H1 (cell line): ENCODE measurements around the gene CLASP2. TPM values are rescaled to one million over a fixed set of nuclear protein-coding genes. Genes with fewer than 3 reads are reported as not detected.

Experiments
- CTCF ChIA-PET: fragments of 300-600 bp; sonication (Branson Sonifier 250); formaldehyde crosslinking; loops from one replicate; lab custom pipeline; 2021; ENCODE audit not compliant: partially characterized antibody; lab: Charles Lee
- POLR2A ChIA-PET: fragments of 300-600 bp; sonication (Branson Sonifier 250); formaldehyde crosslinking; loops from one replicate; lab custom pipeline; 2021; ENCODE audit warnings: inconsistent platforms; ENCODE audit not compliant: partially characterized antibody; lab: Charles Lee
- DNase-seq, 2 experiments: peaks; one replicate each; pipeline versions ENCODE4 v3.0.0 to v3.0.0-alpha.2; 2010 to 2022; ENCODE audit warnings: low spot score in 2 of 2, low read depth in 1 of 2, mixed read lengths in 1 of 2
- FAIRE-seq: peaks from 2 replicates; lab custom pipeline; 2011; peaks lifted over from hg19 to GRCh38; lab: Jason Lieb, UNC
- H2AFZ ChIP-seq: 2 replicates; pipeline ENCODE4 v1.8.1; 2012; ENCODE audit warnings: low read length, inconsistent platforms
- H2AK5ac ChIP-seq: 2 replicates; pipeline ENCODE4 v1.6.1; 2013; ENCODE audit warnings: low read depth, low read length
- H2BK120ac ChIP-seq: replicated peaks from 2 replicates; pipeline ENCODE3; 2013; ENCODE audit warnings: low read depth, low read length, inconsistent platforms
- H2BK12ac ChIP-seq: 2 replicates; pipeline ENCODE4 v1.6.1; 2013; ENCODE audit warnings: low read depth, low read length
- H2BK15ac ChIP-seq: 2 replicates; pipeline ENCODE4 v1.6.1; 2013; ENCODE audit warnings: low read length
- H2BK20ac ChIP-seq: 2 replicates; pipeline ENCODE4 v1.6.1; 2013; ENCODE audit warnings: low read length
- H2BK5ac ChIP-seq: 2 replicates; pipeline ENCODE4 v1.6.1; 2013; ENCODE audit warnings: low read depth, low read length
- H3K14ac ChIP-seq: 2 replicates; pipeline ENCODE4 v1.6.1; 2013; ENCODE audit warnings: inconsistent platforms; ENCODE audit not compliant: insufficient read length
- H3K18ac ChIP-seq: 2 replicates; pipeline ENCODE4 v1.6.1; 2013; ENCODE audit warnings: low read length; ENCODE audit errors: extremely low read depth
- H3K23ac ChIP-seq: 2 replicates; pipeline ENCODE4 v1.6.1; 2013; ENCODE audit warnings: inconsistent platforms; ENCODE audit not compliant: insufficient read length
- H3K23me2 ChIP-seq: 2 replicates; pipeline ENCODE4 v1.6.1; 2013; ENCODE audit warnings: low read depth, low read length
- H3K27ac ChIP-seq: 2 replicates; pipeline ENCODE4 v1.6.1; 2011; ENCODE audit warnings: low read depth, low read length, inconsistent platforms
- H3K27me3 ChIP-seq, 4 experiments: replicated peaks in 1 of 4; 1 replicate in 1 of 4; 2 replicates in 3 of 4; pipeline versions ENCODE4 v1.6.1 to v1.8.1; 2011 to 2013; ENCODE audit warnings: low read length in 3 of 4, mild to moderate bottlenecking in 3 of 4, inconsistent platforms in 2 of 4, mixed read lengths in 2 of 4, moderate library complexity in 1 of 4; ENCODE audit not compliant: control insufficient read depth in 3 of 4, insufficient read depth in 3 of 4; ENCODE audit errors: extremely low read depth in 1 of 4
- H3K36me3 ChIP-seq, 4 experiments: 2 replicates each; pipeline versions ENCODE4 v1.6.1 to v1.8.1; 2011 to 2013; ENCODE audit warnings: mild to moderate bottlenecking in 4 of 4, low read length in 3 of 4, moderate library complexity in 2 of 4, control low read depth in 1 of 4, inconsistent platforms in 1 of 4; ENCODE audit not compliant: insufficient read depth in 4 of 4, control insufficient read depth in 2 of 4
- H3K4ac ChIP-seq: replicated peaks from 2 replicates; pipeline ENCODE3; 2013; ENCODE audit warnings: low read length, low read depth, mixed read lengths, inconsistent platforms; ENCODE audit not compliant: insufficient read length
- H3K4me1 ChIP-seq, 4 experiments: replicated peaks in 1 of 4; 1 replicate in 1 of 4; 2 replicates in 3 of 4; pipeline versions ENCODE4 v1.6.1 to v1.8.1; 2011 to 2013; ENCODE audit warnings: low read length in 3 of 4, inconsistent platforms in 2 of 4, mixed read lengths in 1 of 4; ENCODE audit not compliant: insufficient read depth in 4 of 4, control insufficient read depth in 3 of 4
- H3K4me2 ChIP-seq, 2 experiments: 2 replicates each; pipeline versions ENCODE4 v1.6.1 to v1.8.1; 2011 to 2013; ENCODE audit warnings: low read depth in 2 of 2, low read length in 2 of 2, control low read depth in 1 of 2, inconsistent platforms in 1 of 2, mild to moderate bottlenecking in 1 of 2; ENCODE audit not compliant: insufficient read depth in 1 of 2
- H3K4me3 ChIP-seq, 4 experiments: fragments of 200-600, 300-600 bp in 1 of 4; sonication (generic), shearing (Covaris generic), sonication (Bioruptor Twin) in 1 of 4; 2 replicates each; pipeline versions ENCODE4 v1.5.1 to v1.8.1; 2011 to 2016; ENCODE audit warnings: low read length in 4 of 4, low read depth in 3 of 4, control low read depth in 2 of 4, inconsistent platforms in 2 of 4, mild to moderate bottlenecking in 2 of 4, mixed read lengths in 1 of 4, moderate library complexity in 1 of 4; ENCODE audit not compliant: insufficient read depth in 2 of 4; ENCODE audit errors: extremely low read depth in 1 of 4
- H3K56ac ChIP-seq: replicated peaks from 2 replicates; pipeline ENCODE3; 2013; ENCODE audit warnings: low read depth, mild to moderate bottlenecking, mixed read lengths, low read length, inconsistent platforms; ENCODE audit not compliant: insufficient read length
- H3K79me1 ChIP-seq: 2 replicates; pipeline ENCODE4 v1.6.1; 2013; ENCODE audit warnings: low read depth, low read length, control low read depth
- H3K79me2 ChIP-seq, 2 experiments: 2 replicates each; pipeline versions ENCODE4 v1.6.1 to v1.8.1; 2012 to 2013; ENCODE audit warnings: low read length in 2 of 2, mild to moderate bottlenecking in 2 of 2, inconsistent platforms in 1 of 2; ENCODE audit not compliant: insufficient read depth in 2 of 2, control insufficient read depth in 1 of 2
- H3K9ac ChIP-seq, 4 experiments: replicated peaks in 1 of 4; 1 replicate in 1 of 4; 2 replicates in 3 of 4; pipeline versions ENCODE4 v1.6.1 to v1.8.1; 2011 to 2013; ENCODE audit warnings: low read depth in 3 of 4, low read length in 3 of 4, control low read depth in 2 of 4, mild to moderate bottlenecking in 2 of 4, moderate library complexity in 2 of 4, inconsistent platforms in 1 of 4; ENCODE audit errors: extremely low read depth in 1 of 4
- H3K9me3 ChIP-seq, 2 experiments: 2 replicates each; pipeline versions ENCODE4 v1.6.1 to v1.8.1; 2012 to 2013; ENCODE audit warnings: mild to moderate bottlenecking in 2 of 2, moderate library complexity in 2 of 2, control low read depth in 1 of 2, inconsistent platforms in 1 of 2, low read depth in 1 of 2, low read length in 1 of 2, mixed read lengths in 1 of 2; ENCODE audit not compliant: insufficient read depth in 2 of 2
- H4K20me1 ChIP-seq, 2 experiments: replicated peaks in 1 of 2; 2 replicates each; pipeline versions ENCODE3 to v1.8.1; 2011 to 2013; ENCODE audit warnings: inconsistent platforms in 2 of 2, low read length in 2 of 2, mild to moderate bottlenecking in 1 of 2; ENCODE audit not compliant: insufficient read depth in 2 of 2, control insufficient read depth in 1 of 2
- H4K5ac ChIP-seq: 2 replicates; pipeline ENCODE4 v1.6.1; 2013; ENCODE audit warnings: low read length, low read depth, mixed read lengths, inconsistent platforms; ENCODE audit not compliant: insufficient read length
- H4K8ac ChIP-seq: 2 replicates; pipeline ENCODE4 v1.8.0; 2013; ENCODE audit warnings: mild to moderate bottlenecking, moderate library complexity, low read length, inconsistent platforms; ENCODE audit not compliant: insufficient read depth; ENCODE audit errors: extremely low read depth
- H4K91ac ChIP-seq: replicated peaks from 2 replicates; pipeline ENCODE3; 2013; ENCODE audit warnings: low read length, mixed read lengths, inconsistent platforms; ENCODE audit not compliant: insufficient read length
- CHD2 ChIP-seq: IDR thresholded peaks from 2 replicates; pipeline ENCODE4 v1.6.1; 2012; ENCODE audit warnings: low read length, improper control_type of control experiment
- EGR1 ChIP-seq: IDR thresholded peaks from 2 replicates; pipeline ENCODE4 v1.6.1; 2011; ENCODE audit warnings: low read depth, low read length, borderline replicate concordance
- EP300 ChIP-seq, 2 experiments: IDR thresholded peaks; 1 replicate in 1 of 2; 2 replicates in 1 of 2; pipeline ENCODE4 v1.6.1; 2011 to 2012; ENCODE audit warnings: low read depth in 2 of 2, low read length in 2 of 2, mild to moderate bottlenecking in 2 of 2, borderline replicate concordance in 1 of 2, inconsistent platforms in 1 of 2, moderate library complexity in 1 of 2
- FOSL1 ChIP-seq: IDR thresholded peaks from 2 replicates; pipeline ENCODE4 v1.6.1; 2011; ENCODE audit warnings: mild to moderate bottlenecking, low read depth, low read length, moderate library complexity; ENCODE audit not compliant: insufficient read depth
- JUND ChIP-seq: IDR thresholded peaks from 2 replicates; pipeline ENCODE4 v1.6.1; 2011; ENCODE audit warnings: mild to moderate bottlenecking, improper control_type of control experiment, low read length
- NANOG ChIP-seq: IDR thresholded peaks from 2 replicates; pipeline ENCODE4 v1.6.1; 2011; ENCODE audit warnings: low read length, low read depth, mild to moderate bottlenecking, inconsistent platforms; ENCODE audit not compliant: insufficient read depth, poor library complexity, severe bottlenecking
- NRF1 ChIP-seq: IDR thresholded peaks from 2 replicates; pipeline ENCODE4 v1.6.1; 2011; ENCODE audit warnings: mild to moderate bottlenecking, low read depth, low read length, improper control_type of control experiment
- SIX5 ChIP-seq: IDR thresholded peaks from 2 replicates; pipeline ENCODE4 v1.6.1; 2011; ENCODE audit warnings: mild to moderate bottlenecking, low read depth, low read length
- SP4 ChIP-seq: IDR thresholded peaks from 2 replicates; pipeline ENCODE4 v1.6.1; 2012; ENCODE audit warnings: low read length, inconsistent platforms
- TBP ChIP-seq: IDR thresholded peaks from 2 replicates; pipeline ENCODE4 v1.6.1; 2011; ENCODE audit warnings: low read depth, low read length, improper control_type of control experiment
- WGBS, 2 experiments: shearing (Covaris generic) in 1 of 2; methylation state at CpG; one replicate each; pipeline versions ENCODE4 v1.1.6 to v1.1.7; 2013 to 2015; ENCODE audit warnings: low lambda C conversion rate in 2 of 2, mixed read lengths in 2 of 2, inconsistent platforms in 1 of 2, low coverage in 1 of 2, missing lambda C conversion rate in 1 of 2; ENCODE audit not compliant: insufficient replicate concordance in 2 of 2, insufficient coverage in 1 of 2, insufficient read length in 1 of 2; ENCODE audit errors: extremely low coverage in 1 of 2, missing lambda C conversion rate in 1 of 2; 5-methylcytosine and 5-hydroxymethylcytosine counted together
- polyA plus RNA-seq, 7 experiments: library from polyadenylated mRNA; depleted of rRNA in 3 of 7; stranded (reverse) in 5 of 7; unstranded in 2 of 7; fragments of >200 nt in 5 of 7; fragments of 200-250 nt in 2 of 7; gene quantifications; 1 replicate in 5 of 7; 2 replicates in 1 of 7; 4 replicates in 1 of 7; pipeline versions ENCODE4 v1.2.1 to v1.2.3, GENCODE V29; 2011 to 2013; ENCODE audit warnings: missing spikeins in 2 of 7, mixed read lengths in 2 of 7
- total RNA-seq: library from RNA; stranded (reverse); fragmentation: NEBNext Ultra II Directional; extraction: Animal tissue kit (Norgen Biotek cat#: 25700); gene quantifications from 2 replicates; pipeline ENCODE4 v1.2.1, GENCODE V29; 2021

The CLASP2 gene
- total and polyA plus RNA-seq, 2 of the 8 experiments (the other 6 are each of a cell fraction or from before 2014, with no cell fraction given) = 21.7 to 58.0 TPM

DNA sequence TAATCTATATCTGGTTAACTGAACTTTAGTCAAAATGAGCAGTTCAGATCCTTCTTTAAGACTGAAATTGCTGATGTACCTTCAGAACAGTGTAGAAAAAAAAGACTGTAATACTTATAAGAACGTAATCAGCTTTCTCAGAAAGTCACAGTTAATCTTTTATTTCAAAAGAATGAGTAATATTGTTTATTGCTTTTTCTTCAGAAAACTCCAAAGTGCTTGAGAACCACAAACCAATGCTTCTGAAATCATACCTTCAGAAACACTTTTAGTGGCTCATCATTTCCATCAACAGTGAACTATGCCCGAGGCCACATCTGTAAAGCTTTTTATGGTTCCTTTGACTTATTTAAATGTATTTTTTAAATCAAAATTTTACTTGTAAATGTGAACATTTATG is 33.3 kb upstream of the CLASP2 start:
- Histone ChIP-seq H2BK120ac (no peak overlapping the region), H3K4me1 (no peaks in the 10 kb centered on the region), H3K4me3 (no peak overlapping the region), H3K4ac (no peak overlapping the region), H3K9me3 (peaks cover 19 to 20% of the 10 kb centered on the region in 2 experiments), H2BK15ac (no peak overlapping the region), H2AFZ (no peak overlapping the region), H3K18ac (no peak overlapping the region), H3K23ac (no peak overlapping the region), H4K8ac (no peak overlapping the region), H3K79me1 (no peaks in the 10 kb centered on the region), H3K27ac (no peak overlapping the region), H3K56ac (no peak overlapping the region), H4K5ac (no peak overlapping the region), H3K14ac (no peak overlapping the region), H3K79me2 (no peaks in the 10 kb centered on the region), H2AK5ac (no peak overlapping the region), H3K4me2 (no peak overlapping the region), H3K27me3 (no peaks in the 10 kb centered on the region), H4K91ac (no peak overlapping the region), H2BK12ac (no peak overlapping the region), H2BK5ac (no peak overlapping the region), H3K23me2 (no peaks in the 10 kb centered on the region), H3K36me3 (no peaks in the 10 kb centered on the region; a peak in 1 of 8 replicates), H4K20me1 (no peaks in the 10 kb centered on the region), H3K9ac (no peak overlapping the region), H2BK20ac (no peak overlapping the region)
- FAIRE-seq = no peak
- ChIA-PET POLR2A (no interaction called here), CTCF (interaction anchor here (1.2 kb wide), 1 partner anchor 27 kb away, joined by 3 read pairs; no protein-coding TSS in a partner anchor)
- 85% methylated on average over 2 of the region's 2 CpGs; no CpG with 5 or more reads in 1 of the 2 experiments for WGBS, 2 experiments
- TF ChIP-seq SIX5 (no peak), TBP (no peak), SP4 (no peak), NANOG (no peak), JUND (no peak), EGR1 (no peak), EP300 (IDR thresholded peaks at IDR 0.05; ENCODE audit: borderline replicate concordance in 1 of 2, low read depth in 2 of 2, low read length in 2 of 2) (no peak), NRF1 (no peak), CHD2 (no peak), FOSL1 (no peak)
- DNase-seq = no peak
